Fibroblast of skin of left biceps (primary cell): ENCODE data around the gene SDHA.
"Not testable (repeated sequence)": the region's sequence is repeated elsewhere in the genome, so short reads cannot be mapped to it uniquely, and the experiment has no call there.

Experiments used
- DNase-seq, 2 experiments: peaks; one replicate each; pipeline ENCODE4 v3.0.0-alpha.2; 2013; ENCODE audit warnings: low read depth in 2 of 2

Gene SDHA

DNA sequence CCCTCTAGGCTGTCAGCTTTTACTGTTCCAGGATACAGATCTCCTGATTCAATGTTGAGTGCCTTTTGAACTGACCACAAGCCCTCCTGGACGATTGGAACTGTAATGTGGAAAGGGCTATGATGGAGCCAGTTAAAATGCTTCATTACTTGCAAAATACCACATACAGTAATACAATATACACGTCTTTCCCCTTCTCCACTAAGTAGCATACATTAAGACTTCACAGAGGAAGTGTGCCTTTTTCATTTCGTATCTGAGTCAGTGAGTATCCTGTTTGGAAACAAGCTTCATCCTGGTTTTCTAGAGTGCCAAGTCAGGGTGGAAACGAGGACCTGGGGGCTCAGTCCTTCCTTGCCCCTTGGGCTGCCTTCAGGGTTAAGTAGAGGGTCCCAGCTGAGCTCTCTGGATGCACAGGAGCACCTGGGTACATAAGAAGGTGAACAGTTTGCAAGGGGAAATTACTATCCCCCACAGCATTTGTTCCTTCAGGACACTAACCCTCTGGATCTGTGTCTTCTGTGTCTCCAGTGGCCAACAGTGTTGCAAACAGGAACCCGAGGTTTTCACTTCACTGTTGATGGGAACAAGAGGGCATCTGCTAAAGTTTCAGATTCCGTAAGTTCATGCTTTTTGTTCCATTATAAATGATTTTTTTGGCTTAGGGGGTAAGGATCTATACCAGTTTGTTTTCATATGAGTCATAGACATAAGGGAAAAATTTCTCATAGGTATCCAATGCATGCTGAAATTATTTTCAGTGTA is 5.0 kb downstream of the SDHA start:
- DNase-seq, result not testable (repeated sequence)

- no peak for DNase-seq
Measured at GRCh38 chr5:223791-224190, 5.7 kb downstream of the SDHA start.

DNA sequence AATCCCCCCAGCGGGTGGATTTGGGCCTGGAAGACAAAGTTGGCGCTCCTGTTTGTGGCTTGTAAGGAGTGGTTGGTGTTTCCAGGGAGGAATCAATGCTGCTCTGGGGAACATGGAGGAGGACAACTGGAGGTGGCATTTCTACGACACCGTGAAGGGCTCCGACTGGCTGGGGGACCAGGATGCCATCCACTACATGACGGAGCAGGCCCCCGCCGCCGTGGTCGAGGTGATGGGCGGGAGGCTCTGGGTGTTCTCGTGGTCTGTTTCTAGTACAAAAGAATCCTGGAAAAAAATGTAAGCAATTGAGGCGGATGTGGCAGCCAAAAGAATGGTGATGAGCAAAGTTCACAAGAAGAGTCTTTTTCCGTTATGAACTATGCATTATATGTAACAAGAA is 7.2 kb downstream of the SDHA start:
- no peak for DNase-seq

GRCh38 chr5:227375-227774 is 9.3 kb downstream of the SDHA start:
- not testable (repeated sequence) for DNase-seq

GRCh38 chr5:228886-229285 is 10.8 kb downstream of the SDHA start:
- DNase-seq, result no peak

GRCh38 chr5:230711-231110 is 12.6 kb downstream of the SDHA start:
- no peak for DNase-seq

GRCh38 chr5:231661-232060 is 13.5 kb downstream of the SDHA start:
- no peak for DNase-seq

DNA sequence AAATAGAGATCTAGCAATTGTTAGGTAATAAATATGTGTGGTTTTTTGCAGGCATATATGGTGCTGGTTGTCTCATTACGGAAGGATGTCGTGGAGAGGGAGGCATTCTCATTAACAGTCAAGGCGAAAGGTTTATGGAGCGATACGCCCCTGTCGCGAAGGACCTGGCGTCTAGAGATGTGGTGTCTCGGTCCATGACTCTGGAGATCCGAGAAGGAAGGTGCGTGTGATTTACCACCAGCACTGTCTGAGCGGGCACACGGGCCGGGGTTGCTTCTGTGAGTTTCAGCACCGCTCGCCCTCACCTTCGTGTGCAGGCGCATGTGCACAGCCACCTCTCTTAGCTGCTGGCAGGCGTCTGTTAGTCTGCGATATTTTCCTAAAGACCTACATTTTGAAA is 15.3 kb downstream of the SDHA start:
- DNase-seq, result not testable (repeated sequence)

DNA sequence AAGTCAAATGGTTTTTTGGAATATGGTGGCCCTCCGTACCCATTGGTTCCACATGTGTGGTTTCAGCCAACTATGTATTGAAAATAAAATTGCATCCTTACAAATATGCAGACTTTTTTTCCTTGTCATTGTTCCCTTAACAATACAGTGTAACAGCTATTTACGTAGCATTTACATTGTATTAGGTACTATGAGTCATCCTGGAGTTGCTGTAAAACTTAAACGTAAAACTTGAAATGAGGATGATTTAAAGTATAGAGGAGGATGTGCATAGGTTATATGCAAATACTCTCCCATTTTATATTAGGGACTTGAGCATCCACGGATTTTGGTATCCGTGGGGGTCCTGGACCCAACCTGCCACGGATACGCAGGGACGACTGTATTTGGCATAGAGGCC is 16.3 kb downstream of the SDHA start:
- no peak for DNase-seq

GRCh38 chr5:235527-235926 is 17.4 kb downstream of the SDHA start:
- not testable (repeated sequence) for DNase-seq

- not testable (repeated sequence) for DNase-seq
Measured at GRCh38 chr5:237931-238330, 19.8 kb downstream of the SDHA start.

DNA sequence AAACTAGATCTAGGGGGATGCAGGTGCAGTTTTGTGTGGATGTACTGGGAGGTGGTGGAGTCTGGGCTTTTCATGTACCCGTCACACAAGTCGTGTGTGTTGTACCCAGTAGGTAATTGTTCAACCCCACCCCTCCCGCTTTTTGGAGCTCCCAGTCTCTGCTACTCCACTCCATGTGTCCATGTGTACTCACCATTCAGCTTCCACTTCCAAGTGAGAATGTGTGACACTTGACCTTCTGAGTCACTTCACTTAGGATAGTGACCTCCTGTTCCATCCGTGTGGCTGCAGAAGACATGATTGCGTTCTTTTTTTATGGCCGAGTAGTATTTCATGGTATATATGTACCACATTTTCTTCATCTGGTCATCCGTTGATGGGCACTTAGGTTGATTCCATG is 22.4 kb downstream of the SDHA start:
- not testable (repeated sequence) for DNase-seq

DNA sequence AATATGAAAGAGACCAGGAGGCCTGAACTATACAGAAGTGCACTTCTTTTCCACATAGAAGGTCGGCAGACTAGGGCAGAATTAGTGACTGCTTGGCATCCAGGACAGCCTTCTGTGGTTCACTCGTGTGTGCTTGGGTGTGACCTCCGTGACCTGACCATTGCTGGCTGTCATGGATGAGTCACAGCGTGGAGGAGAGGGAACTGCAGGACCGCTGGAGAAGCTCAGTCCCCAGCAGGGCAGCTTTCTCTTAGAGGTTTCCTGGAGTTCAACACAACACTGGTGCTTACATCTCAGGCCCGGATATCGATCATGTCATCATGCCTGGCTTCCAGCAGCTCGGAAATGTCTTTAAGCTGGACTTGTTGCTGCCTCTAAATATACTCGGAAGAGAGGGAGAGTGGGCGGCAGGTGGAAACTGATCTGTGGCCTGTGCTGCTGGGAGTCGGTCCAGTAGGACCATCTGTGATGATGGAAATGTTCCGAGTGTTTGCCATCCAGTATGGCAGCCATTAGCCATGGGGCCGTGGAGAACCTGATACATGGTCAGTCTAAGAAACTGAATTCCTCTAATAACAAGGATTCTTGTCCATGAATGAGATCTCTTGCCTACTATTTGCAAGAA is 23.0 kb downstream of the SDHA start:
- not testable (repeated sequence) for DNase-seq

DNA sequence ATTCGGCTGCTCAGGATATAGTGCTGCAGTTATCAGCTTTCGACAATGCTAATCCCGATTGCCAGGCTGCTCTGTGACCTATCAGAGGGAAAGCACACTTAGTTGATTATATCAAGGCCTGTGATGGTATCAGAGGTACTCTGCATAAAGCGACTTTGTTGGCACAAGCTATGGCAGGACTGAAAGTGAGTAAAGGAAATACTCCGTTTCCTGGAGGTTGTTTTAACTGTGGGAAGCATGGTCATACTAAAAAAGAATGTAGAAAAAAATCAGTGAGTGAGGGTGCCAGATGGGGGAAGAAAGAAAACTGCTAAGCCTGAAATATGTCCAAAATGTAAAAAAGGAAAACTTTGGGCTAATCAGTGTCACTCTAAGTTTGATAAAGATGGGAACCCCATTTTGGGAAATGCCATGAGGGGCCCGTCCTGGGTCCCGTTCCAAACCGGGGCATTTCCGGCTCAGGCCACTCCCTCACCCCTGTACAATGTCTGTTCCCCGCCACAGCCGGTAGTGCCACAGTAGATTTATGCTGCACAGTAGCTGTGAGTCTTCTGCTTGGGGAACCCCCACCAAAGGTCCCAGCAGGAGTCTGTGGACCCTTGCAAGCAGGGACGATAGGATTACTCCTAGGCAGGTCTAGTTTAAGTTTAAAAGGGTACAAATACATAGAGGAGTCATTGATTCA is 25.7 kb downstream of the SDHA start:
- not testable (repeated sequence) for DNase-seq

DNA sequence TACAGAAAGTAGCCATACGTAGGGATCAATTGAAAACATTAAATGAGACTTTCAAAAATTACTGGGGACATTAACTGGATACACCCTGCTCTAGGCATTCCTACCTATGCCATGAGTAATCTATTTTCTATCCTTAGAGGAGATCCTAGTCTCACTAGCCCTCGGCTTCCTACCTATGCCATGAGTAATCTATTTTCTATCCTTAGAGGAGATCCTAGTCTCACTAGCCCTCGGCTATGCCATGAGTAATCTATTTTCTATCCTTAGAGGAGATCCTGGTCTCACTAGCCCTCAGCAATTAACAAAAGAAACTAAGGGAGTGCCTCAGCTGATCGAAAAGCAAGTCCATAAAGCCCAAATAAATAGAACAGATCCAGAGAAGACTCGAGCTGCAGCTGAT is 27.6 kb downstream of the SDHA start:
- DNase-seq, result not testable (repeated sequence)

GRCh38 chr5:250396-250795 is 32.3 kb downstream of the SDHA start:
- DNase-seq, result not testable (repeated sequence)

DNA sequence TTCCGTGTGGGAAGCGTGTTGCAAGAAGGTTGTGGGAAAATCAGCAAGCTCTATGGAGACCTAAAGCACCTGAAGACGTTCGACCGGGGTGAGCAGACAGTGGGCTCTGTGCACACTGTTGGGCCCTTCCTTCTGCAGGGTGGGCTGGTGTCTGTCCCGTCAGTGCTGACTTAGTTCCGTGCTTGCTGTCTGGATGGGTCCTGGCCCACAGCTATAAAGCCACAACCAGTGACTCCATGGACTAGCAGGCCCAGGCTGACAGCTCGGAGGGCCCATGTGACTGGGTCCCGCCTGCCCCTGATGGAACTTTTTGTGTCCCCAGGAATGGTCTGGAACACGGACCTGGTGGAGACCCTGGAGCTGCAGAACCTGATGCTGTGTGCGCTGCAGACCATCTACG is 32.9 kb downstream of the SDHA start:
- DNase-seq, result not testable (repeated sequence)

GRCh38 chr5:251538-251937 is 33.4 kb downstream of the SDHA start:
- DNase-seq, result not testable (repeated sequence)

GRCh38 chr5:251975-252374 is 33.9 kb downstream of the SDHA start:
- not testable (repeated sequence) for DNase-seq

DNA sequence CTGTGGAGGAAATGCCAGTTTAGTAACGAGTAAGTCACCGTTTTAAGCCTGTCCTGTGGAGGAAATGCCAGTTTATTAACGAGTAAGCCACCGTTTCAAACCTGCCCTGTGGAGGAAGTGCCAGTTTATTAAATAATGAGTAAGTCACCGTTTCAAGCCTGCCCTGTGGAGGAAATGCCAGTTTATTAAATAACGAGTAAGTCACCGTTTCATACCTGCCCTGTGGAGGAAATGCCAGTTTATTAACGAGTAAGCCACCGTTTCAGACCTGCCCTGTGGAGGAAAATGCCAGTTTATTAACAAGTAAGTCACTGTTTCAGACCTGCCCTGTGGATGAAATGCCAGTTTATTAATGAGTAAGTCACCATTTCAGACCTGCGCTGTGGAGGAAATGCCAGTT is 34.4 kb downstream of the SDHA start:
- DNase-seq, result no peak

GRCh38 chr5:254322-254721 is 36.2 kb downstream of the SDHA start:
- DNase-seq, result not testable (repeated sequence)

- not testable (repeated sequence) for DNase-seq
Measured at GRCh38 chr5:255116-255515, 37.0 kb downstream of the SDHA start.

DNA sequence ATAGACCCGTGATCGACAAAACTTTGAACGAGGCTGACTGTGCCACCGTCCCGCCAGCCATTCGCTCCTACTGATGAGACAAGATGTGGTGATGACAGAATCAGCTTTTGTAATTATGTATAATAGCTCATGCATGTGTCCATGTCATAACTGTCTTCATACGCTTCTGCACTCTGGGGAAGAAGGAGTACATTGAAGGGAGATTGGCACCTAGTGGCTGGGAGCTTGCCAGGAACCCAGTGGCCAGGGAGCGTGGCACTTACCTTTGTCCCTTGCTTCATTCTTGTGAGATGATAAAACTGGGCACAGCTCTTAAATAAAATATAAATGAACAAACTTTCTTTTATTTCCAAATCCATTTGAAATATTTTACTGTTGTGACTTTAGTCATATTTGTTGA is 38.2 kb downstream of the SDHA start:
- not testable (repeated sequence) for DNase-seq
